KBM-7 (cell line): ENCODE measurements around the gene SURF4.
"Not testable (repeated sequence)": the region's sequence is repeated elsewhere in the genome, so short reads cannot be mapped to it uniquely, and the experiment has no call there.

Experiments
- DNase-seq: peaks from one replicate; pipeline ENCODE4 v3.0.0-alpha.2; 2015
- in situ Hi-C: fragments of 300-500 bp; cut with MboI; formaldehyde crosslinking; loops from 2 replicates; pipeline ENCODE4 v1.14.3; 2020; ENCODE audit warnings: low sequenced_read_pairs, low pct_unique_long_range_greater_than_20kb, mixed read lengths

The SURF4 gene

GRCh38 chr9:133323211-133323610, 52.6 kb downstream of the SURF4 start:
- in situ Hi-C loops: no loop called here
- DNase-seq: no peak

GRCh38 chr9:133322701-133323100, 53.2 kb downstream of the SURF4 start:
- in situ Hi-C loops: no loop called here
- no peak for DNase-seq

- in situ Hi-C loops: no loop called here
- DNase-seq: no peak
Observed at GRCh38 chr9:133321411-133321935, 54.4 kb downstream of the SURF4 start.

- in situ Hi-C loops: no loop called here
- DNase-seq: no peak
Observed at GRCh38 chr9:133320421-133320881, 55.4 kb downstream of the SURF4 start.

GRCh38 chr9:133317551-133317950, 58.3 kb downstream of the SURF4 start:
- DNase-seq, in situ Hi-C loops: not testable (repeated sequence)

GRCh38 chr9:133315997-133316396, 59.9 kb downstream of the SURF4 start:
- no peak for DNase-seq
- in situ Hi-C loops: no loop called here
